Measurements from ENCODE around the gene MLC1.

MLC1 gene

DNA sequence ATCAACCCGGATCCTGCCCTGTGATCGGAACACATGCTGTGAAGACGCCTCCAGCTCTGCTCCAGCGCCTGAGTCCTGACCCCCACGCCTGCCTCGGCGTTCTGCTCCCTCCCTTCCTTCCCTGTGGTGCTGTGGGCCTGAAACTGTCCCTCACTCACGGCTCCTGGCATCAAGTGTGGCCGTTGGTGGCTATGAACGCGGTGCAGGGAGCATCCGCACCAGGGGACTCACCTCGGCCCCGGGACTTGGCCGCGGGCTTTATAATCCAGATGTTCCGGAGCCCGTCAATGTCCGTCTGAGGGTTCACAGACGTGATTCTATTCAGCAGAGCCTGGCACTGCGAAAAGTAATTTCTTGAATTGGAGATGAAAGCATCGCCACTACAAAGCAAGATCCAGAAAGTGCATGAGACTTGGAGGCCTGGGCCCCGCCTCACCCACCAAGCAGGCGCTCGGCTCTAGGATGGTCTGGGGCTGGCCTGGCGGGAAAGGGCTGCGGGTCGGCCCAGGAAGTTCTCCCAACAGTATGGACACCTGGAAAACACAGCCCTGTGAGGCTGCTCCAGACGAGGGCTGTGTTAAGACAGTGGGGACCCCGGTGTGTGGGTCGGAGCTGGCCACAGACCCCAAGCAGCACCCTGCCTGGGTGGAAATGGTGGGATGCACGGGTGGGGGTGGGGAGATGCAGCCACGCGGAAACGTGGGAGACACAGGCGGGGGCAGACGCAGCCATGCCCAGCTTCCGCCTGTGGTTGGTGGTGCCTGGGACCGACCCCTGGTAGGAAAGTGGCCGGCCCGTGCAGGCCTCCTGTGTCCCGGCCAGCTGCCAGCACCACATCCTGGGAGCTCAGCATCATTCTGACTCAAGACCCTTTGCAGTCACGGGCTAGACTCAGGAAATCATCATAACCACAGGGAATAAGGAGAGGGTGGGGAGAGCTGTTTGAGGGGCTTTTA is 50.8 kb downstream of the MLC1 start:
- DNase-seq, result no peak

GRCh38 chr22:50032941-50033601 is 52.2 kb downstream of the MLC1 start:
- no peak for DNase-seq

GRCh38 chr22:50032109-50032871 is 52.9 kb downstream of the MLC1 start:
- no peak for DNase-seq

DNA sequence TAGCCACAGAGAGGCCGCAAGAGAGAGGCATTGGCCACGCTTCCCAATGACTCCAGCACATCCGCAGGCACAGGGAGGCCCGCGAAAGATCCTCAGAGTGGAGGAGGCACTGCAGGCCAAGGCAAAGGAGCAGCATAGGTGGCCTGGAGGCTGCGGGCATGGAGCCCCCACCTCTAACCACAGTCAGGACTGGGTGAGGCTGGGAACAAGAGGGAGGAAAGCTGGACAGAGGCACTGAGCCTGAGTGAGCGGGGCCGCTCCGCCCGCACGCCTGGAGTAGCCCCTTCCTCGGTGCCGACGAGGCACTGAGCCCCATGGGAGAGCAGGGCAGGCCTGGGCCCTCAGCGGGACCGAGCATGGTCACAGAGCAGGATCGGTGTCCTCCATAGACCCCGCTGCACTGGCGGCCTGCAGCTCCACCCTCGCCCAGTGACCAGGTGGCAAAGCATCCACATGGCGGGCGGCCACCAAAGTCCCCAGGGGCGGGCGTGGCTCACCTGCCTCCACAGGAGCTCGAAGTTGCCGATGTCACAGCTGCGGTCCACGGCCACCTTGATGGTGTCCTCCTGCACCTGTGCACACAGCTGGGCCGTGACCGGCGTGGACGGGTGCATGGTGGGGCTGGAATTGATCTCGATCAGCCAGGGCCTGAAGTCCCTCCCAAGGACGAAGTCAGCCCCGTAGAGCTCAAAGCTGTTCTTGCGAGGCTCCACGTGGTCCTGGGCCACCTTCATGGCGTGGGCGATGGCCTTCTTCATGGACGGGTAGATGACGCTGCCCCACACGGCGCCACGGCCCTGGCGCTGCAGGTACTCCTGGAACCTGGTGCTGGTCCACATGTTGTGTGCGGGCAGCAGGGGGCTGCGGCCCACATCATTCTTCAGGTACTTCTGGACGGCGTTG is 53.8 kb downstream of the MLC1 start:
- DNase-seq, result no peak

DNA sequence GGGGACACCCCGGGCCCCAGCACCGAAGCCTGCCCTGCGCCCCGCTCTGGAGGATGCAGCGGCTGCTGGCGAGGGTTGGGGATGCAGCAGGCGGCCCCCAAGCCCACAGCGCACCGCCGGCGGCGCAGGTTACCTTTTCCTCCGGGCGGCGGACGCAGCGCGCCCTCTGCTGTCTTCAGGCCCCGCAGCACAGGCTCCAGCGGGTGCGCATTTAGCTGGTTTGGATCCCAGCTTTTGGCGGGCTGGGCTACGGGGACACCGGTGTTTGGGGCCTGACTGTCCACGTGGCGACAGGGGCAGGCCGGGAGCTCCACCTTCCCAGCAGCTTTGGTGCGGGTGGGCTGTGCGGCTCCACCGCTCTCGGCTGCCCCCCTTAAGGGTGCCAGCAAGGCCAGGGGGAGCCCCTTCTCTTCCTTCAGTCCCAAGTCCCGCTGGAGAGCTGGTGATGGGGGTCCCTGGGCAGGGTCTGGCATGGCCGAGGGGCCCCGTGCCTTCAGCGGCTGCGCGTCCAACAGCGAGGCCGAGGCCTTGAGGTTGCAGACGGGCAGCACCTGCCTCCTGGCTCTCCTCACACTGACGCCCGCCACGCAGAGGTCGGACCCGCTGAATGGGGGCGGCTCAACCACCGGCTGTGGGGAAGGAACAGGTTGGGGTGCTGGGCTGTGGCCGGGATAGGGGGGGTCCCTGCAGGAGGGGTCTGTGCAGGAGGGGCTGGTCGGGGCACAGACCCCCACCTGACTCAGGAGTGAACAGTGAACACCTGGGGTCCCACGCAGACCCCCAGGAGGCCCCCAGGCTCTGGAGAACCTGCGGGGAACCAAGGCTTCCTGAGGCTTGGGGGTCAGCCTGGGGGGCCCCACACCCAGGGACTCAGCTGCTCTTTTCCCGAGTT is 54.7 kb downstream of the MLC1 start:
- peak; percentile 82 to 86 for DNase-seq

GRCh38 chr22:50027639-50028537 is 57.3 kb downstream of the MLC1 start:
- peak in 1 of 2 donors; percentile 31 for DNase-seq

GRCh38 chr22:50025993-50026392 is 59.2 kb downstream of the MLC1 start:
- no peak for DNase-seq

DNA sequence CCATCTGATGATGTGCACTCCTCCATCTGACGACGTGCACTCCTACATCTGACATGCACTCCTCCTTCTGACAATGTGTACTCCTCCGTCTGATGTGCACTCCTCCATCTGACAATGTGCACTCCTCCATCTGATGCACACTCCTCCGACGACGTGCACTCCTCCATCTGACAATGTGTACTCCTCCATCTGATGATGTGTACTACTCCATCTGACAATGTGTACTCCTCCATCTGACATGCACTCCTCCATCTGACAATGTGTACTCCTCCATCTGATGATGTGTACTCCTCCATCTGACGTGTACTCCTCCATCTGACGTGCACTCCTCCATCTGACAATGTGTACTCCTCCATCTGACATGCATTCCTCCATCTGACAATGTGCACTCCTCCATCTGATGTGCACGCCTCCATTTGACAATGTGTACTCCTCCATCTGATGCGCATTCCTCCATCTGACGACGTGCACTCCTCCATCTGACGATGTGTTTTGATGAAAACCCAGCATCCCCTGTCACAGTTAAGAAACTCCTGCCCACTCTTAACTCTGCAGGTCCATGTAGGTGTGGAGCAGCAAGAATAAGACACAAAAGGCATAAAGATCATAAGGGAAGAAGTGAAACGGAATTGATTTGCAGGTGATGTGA is 62.9 kb downstream of the MLC1 start:
- no peak for DNase-seq

- no peak for DNase-seq
These were observed 64.6 kb downstream of the MLC1 start for GRCh38 chr22:50020606-50021005.

GRCh38 chr22:50019316-50019715 is 65.9 kb downstream of the MLC1 start:
- DNase-seq, result no peak

DNA sequence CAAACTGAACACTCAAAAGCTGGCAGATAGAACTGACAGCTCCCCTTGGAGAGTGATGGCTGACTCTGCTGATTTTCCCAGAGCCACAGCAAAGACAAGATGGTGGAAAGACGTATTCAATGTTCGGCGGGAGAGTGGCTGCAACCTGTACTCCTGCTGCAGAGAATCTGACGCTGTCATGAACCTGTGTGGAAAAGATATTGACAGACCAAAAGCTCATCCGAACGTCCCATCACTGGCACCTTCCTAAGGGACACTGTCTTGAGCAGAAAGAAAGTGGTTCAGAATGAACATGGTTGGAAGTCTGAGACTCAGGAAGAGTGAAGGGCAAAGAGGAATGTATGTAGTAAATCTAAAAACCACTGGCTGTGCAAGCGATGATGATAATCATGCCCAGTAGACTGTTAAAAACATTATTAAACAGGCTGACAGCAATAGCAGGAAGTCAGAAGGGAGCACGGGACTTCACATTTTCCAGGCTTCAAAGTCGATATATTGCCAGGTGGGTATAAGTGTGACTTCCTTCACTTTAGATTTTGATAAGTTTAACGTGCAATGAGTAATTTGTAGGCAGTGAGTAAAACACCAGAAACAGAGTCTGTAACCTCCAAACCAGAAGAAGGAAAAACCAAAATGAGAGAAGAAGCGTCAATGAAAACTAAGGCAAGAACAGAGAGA is 66.5 kb downstream of the MLC1 start:
- peak in 1 of 2 donors; percentile 61 for DNase-seq

DNA sequence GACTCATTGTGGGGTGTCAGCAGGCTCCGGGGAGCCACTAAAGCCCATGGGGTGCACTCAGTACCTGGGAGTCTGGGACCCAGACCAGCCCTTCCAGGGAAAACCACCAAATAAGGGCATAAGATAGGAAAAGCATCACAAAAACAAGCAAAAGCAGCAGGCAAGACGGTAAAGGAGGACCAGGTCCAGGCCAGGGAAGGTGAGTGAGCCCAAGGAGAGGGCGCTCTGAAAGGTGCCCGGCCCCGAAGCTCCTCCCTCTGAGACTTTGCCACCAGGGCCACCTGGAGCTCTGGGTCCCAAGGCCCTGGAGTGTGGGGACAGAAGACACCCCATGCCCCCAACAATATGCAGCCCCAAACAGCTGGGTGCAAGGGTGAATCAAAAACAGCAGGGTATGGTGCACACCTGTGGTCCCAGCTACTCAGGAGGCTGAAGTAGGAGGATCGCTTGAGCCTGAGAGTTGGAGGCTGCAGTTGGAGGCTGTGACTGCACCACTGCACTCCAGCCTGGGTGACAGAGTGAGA is 67.5 kb downstream of the MLC1 start:
- DNase-seq, result no peak

GRCh38 chr22:50016988-50017700 is 68.1 kb downstream of the MLC1 start:
- peak in 1 of 2 donors; percentile 57 for DNase-seq

DNA sequence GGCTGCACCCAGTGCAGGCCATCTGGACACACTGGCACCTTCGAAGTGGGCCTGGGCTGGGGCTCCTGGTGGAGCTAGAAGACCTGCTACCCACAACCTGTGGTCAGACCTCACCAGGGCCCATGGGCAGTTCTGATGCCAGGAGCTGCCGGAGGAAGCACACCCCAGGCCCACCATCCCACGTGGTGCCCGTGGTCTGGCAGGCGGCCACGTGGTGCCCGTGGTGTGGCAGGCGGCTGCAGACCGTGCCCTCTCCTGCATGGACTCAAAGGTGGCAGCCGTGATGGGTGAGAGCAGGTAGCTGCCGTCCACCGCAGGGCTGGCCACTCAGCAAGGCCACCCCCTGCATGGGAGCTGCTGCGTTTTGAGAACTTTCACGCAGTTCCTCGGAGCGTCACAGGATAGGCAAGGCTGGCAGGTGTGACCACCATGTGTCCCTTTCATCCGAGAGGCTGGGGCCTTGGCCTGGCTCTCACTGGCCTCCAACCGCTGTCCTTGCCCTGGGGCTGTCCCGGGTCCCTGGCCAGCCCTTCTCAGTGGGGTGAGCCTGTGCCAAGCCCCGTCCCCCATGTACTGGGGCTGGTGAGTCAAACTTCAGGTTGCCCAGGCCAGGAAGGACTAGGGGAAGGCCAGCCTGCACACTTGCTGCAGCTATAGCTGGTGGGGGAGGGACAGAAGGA is 68.8 kb downstream of the MLC1 start:
- no peak for DNase-seq

DNA sequence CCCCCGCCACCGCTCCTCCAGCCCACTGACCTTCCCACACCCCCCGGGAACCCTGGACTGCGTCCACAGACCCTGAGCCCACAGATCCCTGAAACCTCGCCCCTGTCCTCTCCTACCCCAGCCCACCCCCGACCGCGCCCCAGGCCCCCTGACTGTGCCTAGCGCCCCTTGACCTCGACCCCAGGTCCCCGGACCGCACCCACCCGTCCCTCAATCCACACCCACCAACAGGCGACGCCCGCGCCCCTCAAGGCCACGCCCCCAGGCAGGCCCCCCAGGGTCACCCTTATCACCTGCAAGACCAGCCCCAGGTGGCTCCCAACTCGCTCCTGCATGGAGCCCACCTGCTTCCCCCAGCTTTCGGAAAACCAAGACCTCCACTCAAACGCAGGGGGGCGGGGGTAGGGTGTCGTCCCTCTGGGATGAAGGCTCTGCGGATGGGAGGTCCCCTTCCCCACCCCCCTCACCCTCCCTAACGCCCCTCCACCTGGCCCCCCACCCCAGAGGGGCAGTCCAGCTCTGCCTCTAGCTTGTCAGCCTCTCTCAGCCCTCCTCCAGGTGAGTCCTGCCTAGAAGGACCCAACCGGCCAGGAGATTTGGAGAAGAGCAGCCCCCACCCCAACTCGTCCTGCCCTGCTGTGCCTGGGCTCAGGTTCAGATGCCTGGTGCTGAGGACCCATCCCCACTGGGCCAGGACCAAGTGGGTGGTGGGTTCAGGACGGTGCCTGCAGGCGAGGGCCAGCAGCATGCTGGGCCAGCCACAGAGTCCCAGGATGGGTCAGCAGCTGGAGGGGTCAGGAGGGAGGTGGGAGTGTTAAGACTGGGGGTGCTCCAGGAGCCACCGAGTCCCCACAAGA is 69.5 kb downstream of the MLC1 start:
- no peak for DNase-seq

DNA sequence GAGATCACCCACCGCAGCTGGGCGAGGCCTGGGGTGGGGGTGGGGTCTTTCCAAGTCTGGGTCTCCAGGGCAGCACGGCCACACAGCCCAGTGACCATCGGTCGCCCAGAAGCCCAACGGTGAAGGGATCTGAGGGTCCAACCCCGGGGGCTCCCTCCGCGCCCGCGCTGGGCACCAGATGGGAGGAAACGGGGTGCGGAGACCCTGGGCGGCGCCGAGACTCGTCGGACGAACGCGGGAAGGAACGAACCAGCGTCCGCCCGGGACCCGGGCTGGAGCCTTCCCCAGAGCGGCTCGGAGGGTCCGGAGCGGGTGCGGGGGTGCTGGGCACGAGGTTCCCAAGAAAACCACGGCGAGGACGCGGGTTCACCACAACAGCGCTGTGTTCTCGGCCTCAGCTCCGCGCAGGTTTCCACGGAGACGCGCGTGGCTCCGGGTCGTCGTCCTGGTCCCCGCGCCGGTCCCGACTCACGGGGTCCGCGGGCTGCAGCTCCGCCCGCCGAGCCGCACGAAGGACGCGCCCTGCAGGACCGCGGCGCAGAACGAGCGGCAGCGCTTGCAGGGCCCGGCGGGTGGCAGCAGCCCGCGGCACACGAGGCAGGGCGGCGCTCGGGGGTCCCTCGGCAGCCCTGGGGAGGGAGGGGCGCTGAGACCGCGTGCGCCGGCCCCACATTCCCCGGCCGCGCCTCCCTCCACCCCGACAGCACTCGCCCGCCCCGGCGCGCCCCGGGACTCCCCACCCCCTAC is 70.4 kb downstream of the MLC1 start:
- DNase-seq, result peak in 1 of 2 donors; percentile 29

All from CD4-positive, alpha-beta T cell treated with Interferon alpha-2 for 1 hour (primary cell).